ENCODE data around the gene USP49. TPM values are rescaled to one million over a fixed set of nuclear protein-coding genes. Genes with fewer than 3 reads are reported as not detected.
A peak's percentile ranks its signal among the peaks of the same experiment; 100 is the strongest.

The USP49 gene
- total and polyA plus RNA-seq, 2 of the 13 experiments (the other 11 are each of a cell fraction or from before 2014, with no cell fraction given), result 2.9 to 4.3 TPM

- TF ChIP-seq ZNF18 (CRISPR knock-in tag; IDR thresholded peaks at IDR 0.05; ENCODE audit: insufficient replicate concordance) (no peak), ZFAT (CRISPR knock-in tag; conservative IDR thresholded peaks at IDR 0.05) (no peak), CBX1 (IDR thresholded peaks at IDR 0.05; ENCODE audit: low read depth) (peak; percentile 94), SP140L (CRISPR knock-in tag; IDR thresholded peaks at IDR 0.05; ENCODE audit: borderline replicate concordance) (peak; percentile 32; the same call in 1 of the 2 replicates), TBX3 (IDR thresholded peaks at IDR 0.05; ENCODE audit: borderline replicate concordance) (peak; percentile 58; the same call in 1 of the 2 replicates), TCF12 (IDR thresholded peaks at IDR 0.05) (no peak), TCF12 (CRISPR knock-in tag; IDR thresholded peaks at IDR 0.05) (peak; percentile 9; the same call in 1 of the 2 replicates), ZNF260 (CRISPR knock-in tag; IDR thresholded peaks at IDR 0.05; ENCODE audit: borderline replicate concordance, low read depth) (no peak), ZSCAN20 (CRISPR knock-in tag; IDR thresholded peaks at IDR 0.05; ENCODE audit: borderline replicate concordance) (no peak), FOXC1 (CRISPR knock-in tag; IDR thresholded peaks at IDR 0.05; ENCODE audit: borderline replicate concordance) (peak; percentile 79; the same call in 1 of the 2 replicates), ETV6 (CRISPR knock-in tag; conservative IDR thresholded peaks at IDR 0.05) (no peak; the same call in none of the 2 replicates), ZNF597 (CRISPR knock-in tag; IDR thresholded peaks at IDR 0.05) (no peak), NCOR1 (IDR thresholded peaks at IDR 0.05; ENCODE audit: borderline replicate concordance, low read length) (no peak), RBFOX2 (IDR thresholded peaks at IDR 0.05; ENCODE audit: low read depth, low read length) (peak; percentile 94), U2AF2 (IDR thresholded peaks at IDR 0.05; ENCODE audit: low read depth, low read length) (no peak), ZSCAN22 (CRISPR knock-in tag; IDR thresholded peaks at IDR 0.05) (no peak), ZNF724P (CRISPR knock-in tag; IDR thresholded peaks at IDR 0.05; ENCODE audit: borderline replicate concordance) (0 out of 2 replicates have a peak, but pooled peaks have one; percentile 81), EZH2 (conservative IDR thresholded peaks at IDR 0.05; ENCODE audit: low read depth, low read length) (no peak), ATF7-NPFF (CRISPR knock-in tag; IDR thresholded peaks at IDR 0.05; ENCODE audit: low read depth) (peak; percentile 72; the same call in 1 of the 2 replicates), ZKSCAN1 (IDR thresholded peaks at IDR 0.05; ENCODE audit: low read length) (peak; percentile 53; the same call in 1 of the 2 replicates), ZNF160 (CRISPR knock-in tag; IDR thresholded peaks at IDR 0.05) (peak; percentile 41; the same call in 1 of the 2 replicates), EP300 (IDR thresholded peaks at IDR 0.05; ENCODE audit: low read depth in 2 of 2, low read length in 2 of 2) (no peak; a peak in 1 of 4 replicates), EP300 (CRISPR knock-in tag; IDR thresholded peaks at IDR 0.05; ENCODE audit: borderline replicate concordance) (no peak), ZNF333 (CRISPR knock-in tag; IDR thresholded peaks at IDR 0.05; ENCODE audit: borderline replicate concordance) (0 out of 2 replicates have a peak, but pooled peaks have one; percentile 20), ZNF792 (CRISPR knock-in tag; IDR thresholded peaks at IDR 0.05) (peak; percentile 89), XRCC5 (optimal IDR thresholded peaks at IDR 0.05; ENCODE audit: low read length) (peak; percentile 97), ZNF607 (CRISPR knock-in tag; IDR thresholded peaks at IDR 0.05; ENCODE audit: borderline replicate concordance) (peak; percentile 96)
- TF ChIP-seq, protein P1, sequence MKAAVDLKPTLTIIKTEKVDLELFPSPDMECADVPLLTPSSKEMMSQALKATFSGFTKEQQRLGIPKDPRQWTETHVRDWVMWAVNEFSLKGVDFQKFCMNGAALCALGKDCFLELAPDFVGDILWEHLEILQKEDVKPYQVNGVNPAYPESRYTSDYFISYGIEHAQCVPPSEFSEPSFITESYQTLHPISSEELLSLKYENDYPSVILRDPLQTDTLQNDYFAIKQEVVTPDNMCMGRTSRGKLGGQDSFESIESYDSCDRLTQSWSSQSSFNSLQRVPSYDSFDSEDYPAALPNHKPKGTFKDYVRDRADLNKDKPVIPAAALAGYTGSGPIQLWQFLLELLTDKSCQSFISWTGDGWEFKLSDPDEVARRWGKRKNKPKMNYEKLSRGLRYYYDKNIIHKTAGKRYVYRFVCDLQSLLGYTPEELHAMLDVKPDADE (CRISPR knock-in tag; IDR thresholded peaks at IDR 0.05), result no peak
These were observed 107.8 kb downstream of the USP49 start, which contains the start of gene TOMM6 (continued) for GRCh38 chr6:41787219-41787917.
